HEK293 (cell line): ENCODE measurements around the gene PDGFB.

Experiments used
- GFI1B ChIP-seq: fragments of 450-650 bp; formaldehyde crosslinking; IDR thresholded peaks from 2 replicates; pipeline ENCODE4 v1.5.1; 2016; ENCODE audit warnings: missing biosample characterization, missing genetic modification characterization
- REST ChIP-seq: fragments of 450-650 bp; formaldehyde crosslinking; IDR thresholded peaks from 2 replicates; pipeline ENCODE4 v1.5.1; 2016; ENCODE audit warnings: missing biosample characterization, missing genetic modification characterization
- SP2 ChIP-seq: fragments of 450-650 bp; formaldehyde crosslinking; IDR thresholded peaks from 2 replicates; pipeline ENCODE4 v1.5.1; 2016; ENCODE audit warnings: missing biosample characterization, missing genetic modification characterization
- ZBTB17 ChIP-seq: fragments of 450-650 bp; formaldehyde crosslinking; IDR thresholded peaks from 2 replicates; pipeline ENCODE4 v1.5.1; 2016; ENCODE audit warnings: missing biosample characterization, missing genetic modification characterization
- ZBTB6 ChIP-seq: fragments of 450-650 bp; formaldehyde crosslinking; IDR thresholded peaks from 2 replicates; pipeline ENCODE4 v1.5.1; 2017; ENCODE audit warnings: missing biosample characterization, missing genetic modification characterization
- ZFHX2 ChIP-seq: fragments of 450-650 bp; formaldehyde crosslinking; conservative IDR thresholded peaks from 2 replicates; pipeline ENCODE4 v1.5.1; 2016; ENCODE audit warnings: missing biosample characterization, missing genetic modification characterization
- ZFP69B ChIP-seq: fragments of 450-650 bp; formaldehyde crosslinking; IDR thresholded peaks from 2 replicates; pipeline ENCODE4 v1.5.1; 2016; ENCODE audit warnings: missing biosample characterization, missing genetic modification characterization
- ZNF146 ChIP-seq: fragments of 450-650 bp; formaldehyde crosslinking; IDR thresholded peaks from 2 replicates; pipeline ENCODE4 v1.5.1; 2016; ENCODE audit warnings: missing biosample characterization, missing genetic modification characterization
- ZNF211 ChIP-seq: fragments of 450-650 bp; formaldehyde crosslinking; IDR thresholded peaks from 2 replicates; pipeline ENCODE4 v1.5.1; 2016; ENCODE audit warnings: low read depth, missing biosample characterization, missing genetic modification characterization
- ZNF621 ChIP-seq: fragments of 450-650 bp; formaldehyde crosslinking; IDR thresholded peaks from 2 replicates; pipeline ENCODE4 v1.5.1; 2017; ENCODE audit warnings: missing biosample characterization, missing genetic modification characterization
- ZNF677 ChIP-seq: fragments of 450-650 bp; IDR thresholded peaks from 2 replicates; pipeline ENCODE4 v1.5.0; 2018; ENCODE audit warnings: missing biosample characterization, mild to moderate bottlenecking, missing genetic modification characterization, moderate library complexity
- ZSCAN16 ChIP-seq: fragments of 450-650 bp; formaldehyde crosslinking; IDR thresholded peaks from 2 replicates; pipeline ENCODE4 v1.5.1; 2016; ENCODE audit warnings: missing biosample characterization, missing genetic modification characterization
- TF ChIP-seq, protein P1 (sequence below): fragments of 450-650 bp; formaldehyde crosslinking; IDR thresholded peaks from 2 replicates; pipeline ENCODE4 v1.5.1; 2016; ENCODE audit warnings: missing biosample characterization, missing genetic modification characterization
- TF ChIP-seq, protein P2 (sequence below): fragments of 450-650 bp; formaldehyde crosslinking; IDR thresholded peaks from 2 replicates; pipeline ENCODE4 v1.5.1; 2016; ENCODE audit warnings: missing biosample characterization, missing genetic modification characterization
- TF ChIP-seq, protein P3 (sequence below): fragments of 450-650 bp; formaldehyde crosslinking; IDR thresholded peaks from 2 replicates; pipeline ENCODE4 v1.5.1; 2017; ENCODE audit warnings: missing biosample characterization, mild to moderate bottlenecking, missing genetic modification characterization, moderate library complexity

The PDGFB gene

GRCh38 chr22:39237318-39238100 lies 7.3 kb downstream of the PDGFB start (continued):
- TF ChIP-seq, protein P1, sequence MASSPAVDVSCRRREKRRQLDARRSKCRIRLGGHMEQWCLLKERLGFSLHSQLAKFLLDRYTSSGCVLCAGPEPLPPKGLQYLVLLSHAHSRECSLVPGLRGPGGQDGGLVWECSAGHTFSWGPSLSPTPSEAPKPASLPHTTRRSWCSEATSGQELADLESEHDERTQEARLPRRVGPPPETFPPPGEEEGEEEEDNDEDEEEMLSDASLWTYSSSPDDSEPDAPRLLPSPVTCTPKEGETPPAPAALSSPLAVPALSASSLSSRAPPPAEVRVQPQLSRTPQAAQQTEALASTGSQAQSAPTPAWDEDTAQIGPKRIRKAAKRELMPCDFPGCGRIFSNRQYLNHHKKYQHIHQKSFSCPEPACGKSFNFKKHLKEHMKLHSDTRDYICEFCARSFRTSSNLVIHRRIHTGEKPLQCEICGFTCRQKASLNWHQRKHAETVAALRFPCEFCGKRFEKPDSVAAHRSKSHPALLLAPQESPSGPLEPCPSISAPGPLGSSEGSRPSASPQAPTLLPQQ (tag by site-specific recombination): peak; percentile 42; the same call in 1 of the 2 replicates
- TF ChIP-seq ZBTB6 (tag by site-specific recombination) (peak; percentile 67; the same call in 1 of the 2 replicates), ZNF211 (tag by site-specific recombination) (no peak), ZFHX2 (tag by site-specific recombination) (peak; percentile 53; the same call in 1 of the 2 replicates), ZSCAN16 (tag by site-specific recombination) (peak; percentile 68; the same call in 1 of the 2 replicates), ZNF146 (tag by site-specific recombination) (no peak), ZNF621 (no peak), ZNF677 (tag by site-specific recombination) (no peak), ZBTB17 (tag by site-specific recombination) (peak; percentile 46; the same call in 1 of the 2 replicates), REST (tag by site-specific recombination) (peak; percentile 72), ZFP69B (tag by site-specific recombination) (0 out of 2 replicates have a peak, but pooled peaks have one; percentile 50), SP2 (tag by site-specific recombination) (0 out of 2 replicates have a peak, but pooled peaks have one; percentile 15), GFI1B (no peak)
- TF ChIP-seq, protein P2, sequence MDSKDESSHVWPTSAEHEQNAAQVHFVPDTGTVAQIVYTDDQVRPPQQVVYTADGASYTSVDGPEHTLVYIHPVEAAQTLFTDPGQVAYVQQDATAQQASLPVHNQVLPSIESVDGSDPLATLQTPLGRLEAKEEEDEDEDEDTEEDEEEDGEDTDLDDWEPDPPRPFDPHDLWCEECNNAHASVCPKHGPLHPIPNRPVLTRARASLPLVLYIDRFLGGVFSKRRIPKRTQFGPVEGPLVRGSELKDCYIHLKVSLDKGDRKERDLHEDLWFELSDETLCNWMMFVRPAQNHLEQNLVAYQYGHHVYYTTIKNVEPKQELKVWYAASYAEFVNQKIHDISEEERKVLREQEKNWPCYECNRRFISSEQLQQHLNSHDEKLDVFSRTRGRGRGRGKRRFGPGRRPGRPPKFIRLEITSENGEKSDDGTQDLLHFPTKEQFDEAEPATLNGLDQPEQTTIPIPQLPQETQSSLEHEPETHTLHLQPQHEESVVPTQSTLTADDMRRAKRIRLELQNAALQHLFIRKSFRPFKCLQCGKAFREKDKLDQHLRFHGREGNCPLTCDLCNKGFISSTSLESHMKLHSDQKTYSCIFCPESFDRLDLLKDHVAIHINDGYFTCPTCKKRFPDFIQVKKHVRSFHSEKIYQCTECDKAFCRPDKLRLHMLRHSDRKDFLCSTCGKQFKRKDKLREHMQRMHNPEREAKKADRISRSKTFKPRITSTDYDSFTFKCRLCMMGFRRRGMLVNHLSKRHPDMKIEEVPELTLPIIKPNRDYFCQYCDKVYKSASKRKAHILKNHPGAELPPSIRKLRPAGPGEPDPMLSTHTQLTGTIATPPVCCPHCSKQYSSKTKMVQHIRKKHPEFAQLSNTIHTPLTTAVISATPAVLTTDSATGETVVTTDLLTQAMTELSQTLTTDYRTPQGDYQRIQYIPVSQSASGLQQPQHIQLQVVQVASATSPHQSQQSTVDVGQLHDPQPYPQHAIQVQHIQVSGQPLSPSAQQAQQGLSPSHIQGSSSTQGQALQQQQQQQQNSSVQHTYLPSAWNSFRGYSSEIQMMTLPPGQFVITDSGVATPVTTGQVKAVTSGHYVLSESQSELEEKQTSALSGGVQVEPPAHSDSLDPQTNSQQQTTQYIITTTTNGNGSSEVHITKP (tag by site-specific recombination): peak; percentile 66
- TF ChIP-seq, protein P3, sequence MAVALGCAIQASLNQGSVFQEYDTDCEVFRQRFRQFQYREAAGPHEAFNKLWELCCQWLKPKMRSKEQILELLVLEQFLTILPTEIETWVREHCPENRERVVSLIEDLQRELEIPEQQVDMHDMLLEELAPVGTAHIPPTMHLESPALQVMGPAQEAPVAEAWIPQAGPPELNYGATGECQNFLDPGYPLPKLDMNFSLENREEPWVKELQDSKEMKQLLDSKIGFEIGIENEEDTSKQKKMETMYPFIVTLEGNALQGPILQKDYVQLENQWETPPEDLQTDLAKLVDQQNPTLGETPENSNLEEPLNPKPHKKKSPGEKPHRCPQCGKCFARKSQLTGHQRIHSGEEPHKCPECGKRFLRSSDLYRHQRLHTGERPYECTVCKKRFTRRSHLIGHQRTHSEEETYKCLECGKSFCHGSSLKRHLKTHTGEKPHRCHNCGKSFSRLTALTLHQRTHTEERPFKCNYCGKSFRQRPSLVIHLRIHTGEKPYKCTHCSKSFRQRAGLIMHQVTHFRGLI (tag by site-specific recombination): peak; percentile 62; the same call in 1 of the 2 replicates
